ENCODE measurements around the gene SNAP25.

DNA sequence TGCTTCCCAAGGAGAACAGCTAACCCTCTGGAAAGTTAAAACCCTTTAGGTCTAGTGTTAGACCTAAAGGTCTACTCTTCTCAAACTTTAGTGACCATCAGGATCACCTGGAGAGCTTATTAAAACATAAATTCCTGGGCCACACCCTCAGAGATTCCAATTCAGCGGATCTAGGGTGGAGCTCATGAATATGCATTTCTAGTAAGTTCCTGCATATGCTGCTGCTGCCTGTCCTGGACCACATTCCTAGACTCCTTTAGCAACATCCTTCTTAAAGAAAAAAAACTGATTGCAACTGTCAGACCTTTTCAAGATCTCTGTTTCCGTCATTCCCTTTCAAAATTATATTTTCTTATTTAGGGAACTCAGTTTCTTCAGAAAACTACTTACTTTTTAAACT, 31.2 kb downstream of the SNAP25 start:
- TF ChIP-seq CEBPB (IDR thresholded peaks at IDR 0.05; ENCODE audit: borderline replicate concordance in 1 of 2, low read depth in 2 of 2, low read length in 2 of 2) (no peak), RBBP5 (conservative IDR thresholded peaks at IDR 0.05) (no peak), EZH2 (IDR thresholded peaks at IDR 0.05; ENCODE audit: borderline replicate concordance, control insufficient read depth, low read depth, low read length) (no peak), CBX5 (IDR thresholded peaks at IDR 0.05; ENCODE audit: low read depth) (no peak), TCF3 (IDR thresholded peaks at IDR 0.05; ENCODE audit: borderline replicate concordance, insufficient read depth, low read depth, low read length) (no peak), ZBED1 (IDR thresholded peaks at IDR 0.05; ENCODE audit: borderline replicate concordance) (no peak), ZNF274 (IDR thresholded peaks at IDR 0.05; ENCODE audit: insufficient read depth, insufficient read length) (no peak)
- TF ChIP-seq, protein P1, sequence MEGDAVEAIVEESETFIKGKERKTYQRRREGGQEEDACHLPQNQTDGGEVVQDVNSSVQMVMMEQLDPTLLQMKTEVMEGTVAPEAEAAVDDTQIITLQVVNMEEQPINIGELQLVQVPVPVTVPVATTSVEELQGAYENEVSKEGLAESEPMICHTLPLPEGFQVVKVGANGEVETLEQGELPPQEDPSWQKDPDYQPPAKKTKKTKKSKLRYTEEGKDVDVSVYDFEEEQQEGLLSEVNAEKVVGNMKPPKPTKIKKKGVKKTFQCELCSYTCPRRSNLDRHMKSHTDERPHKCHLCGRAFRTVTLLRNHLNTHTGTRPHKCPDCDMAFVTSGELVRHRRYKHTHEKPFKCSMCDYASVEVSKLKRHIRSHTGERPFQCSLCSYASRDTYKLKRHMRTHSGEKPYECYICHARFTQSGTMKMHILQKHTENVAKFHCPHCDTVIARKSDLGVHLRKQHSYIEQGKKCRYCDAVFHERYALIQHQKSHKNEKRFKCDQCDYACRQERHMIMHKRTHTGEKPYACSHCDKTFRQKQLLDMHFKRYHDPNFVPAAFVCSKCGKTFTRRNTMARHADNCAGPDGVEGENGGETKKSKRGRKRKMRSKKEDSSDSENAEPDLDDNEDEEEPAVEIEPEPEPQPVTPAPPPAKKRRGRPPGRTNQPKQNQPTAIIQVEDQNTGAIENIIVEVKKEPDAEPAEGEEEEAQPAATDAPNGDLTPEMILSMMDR (IDR thresholded peaks at IDR 0.05 in 2 of 3, conservative IDR thresholded peaks at IDR 0.05 in 1 of 3; ENCODE audit: control insufficient read depth in 2 of 3, extremely low read depth in 1 of 3, insufficient read depth in 1 of 3, low read depth in 3 of 3, low read length in 3 of 3): no peak
